Skin epidermis (tissue), 12 donors: ENCODE results near the gene ALMS1.
A peak's percentile ranks its signal among the peaks of the same experiment; 100 is the strongest.
"Not testable (repeated sequence)": the region's sequence is repeated elsewhere in the genome, so short reads cannot be mapped to it uniquely, and the experiment has no call there.

Source experiments
- H3K27ac ChIP-seq, 21 experiments: fragments of 200-600 bp; sonication (generic) in 11 of 21; one replicate each; pipeline ENCODE4 v1.5.0; 2020; ENCODE audit warnings: mild to moderate bottlenecking in 3 of 21, inconsistent platforms in 2 of 21, moderate library complexity in 2 of 21
- H3K4me3 ChIP-seq, 7 experiments: fragments of 200-600 bp; sonication (generic) in 2 of 7; one replicate each; pipeline ENCODE4 v1.5.0; 2020; ENCODE audit warnings: inconsistent platforms in 2 of 7, mild to moderate bottlenecking in 2 of 7, moderate library complexity in 1 of 7

Gene ALMS1, protein sequence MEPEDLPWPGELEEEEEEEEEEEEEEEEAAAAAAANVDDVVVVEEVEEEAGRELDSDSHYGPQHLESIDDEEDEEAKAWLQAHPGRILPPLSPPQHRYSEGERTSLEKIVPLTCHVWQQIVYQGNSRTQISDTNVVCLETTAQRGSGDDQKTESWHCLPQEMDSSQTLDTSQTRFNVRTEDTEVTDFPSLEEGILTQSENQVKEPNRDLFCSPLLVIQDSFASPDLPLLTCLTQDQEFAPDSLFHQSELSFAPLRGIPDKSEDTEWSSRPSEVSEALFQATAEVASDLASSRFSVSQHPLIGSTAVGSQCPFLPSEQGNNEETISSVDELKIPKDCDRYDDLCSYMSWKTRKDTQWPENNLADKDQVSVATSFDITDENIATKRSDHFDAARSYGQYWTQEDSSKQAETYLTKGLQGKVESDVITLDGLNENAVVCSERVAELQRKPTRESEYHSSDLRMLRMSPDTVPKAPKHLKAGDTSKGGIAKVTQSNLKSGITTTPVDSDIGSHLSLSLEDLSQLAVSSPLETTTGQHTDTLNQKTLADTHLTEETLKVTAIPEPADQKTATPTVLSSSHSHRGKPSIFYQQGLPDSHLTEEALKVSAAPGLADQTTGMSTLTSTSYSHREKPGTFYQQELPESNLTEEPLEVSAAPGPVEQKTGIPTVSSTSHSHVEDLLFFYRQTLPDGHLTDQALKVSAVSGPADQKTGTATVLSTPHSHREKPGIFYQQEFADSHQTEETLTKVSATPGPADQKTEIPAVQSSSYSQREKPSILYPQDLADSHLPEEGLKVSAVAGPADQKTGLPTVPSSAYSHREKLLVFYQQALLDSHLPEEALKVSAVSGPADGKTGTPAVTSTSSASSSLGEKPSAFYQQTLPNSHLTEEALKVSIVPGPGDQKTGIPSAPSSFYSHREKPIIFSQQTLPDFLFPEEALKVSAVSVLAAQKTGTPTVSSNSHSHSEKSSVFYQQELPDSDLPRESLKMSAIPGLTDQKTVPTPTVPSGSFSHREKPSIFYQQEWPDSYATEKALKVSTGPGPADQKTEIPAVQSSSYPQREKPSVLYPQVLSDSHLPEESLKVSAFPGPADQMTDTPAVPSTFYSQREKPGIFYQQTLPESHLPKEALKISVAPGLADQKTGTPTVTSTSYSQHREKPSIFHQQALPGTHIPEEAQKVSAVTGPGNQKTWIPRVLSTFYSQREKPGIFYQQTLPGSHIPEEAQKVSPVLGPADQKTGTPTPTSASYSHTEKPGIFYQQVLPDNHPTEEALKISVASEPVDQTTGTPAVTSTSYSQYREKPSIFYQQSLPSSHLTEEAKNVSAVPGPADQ (N-terminal part only)

DNA sequence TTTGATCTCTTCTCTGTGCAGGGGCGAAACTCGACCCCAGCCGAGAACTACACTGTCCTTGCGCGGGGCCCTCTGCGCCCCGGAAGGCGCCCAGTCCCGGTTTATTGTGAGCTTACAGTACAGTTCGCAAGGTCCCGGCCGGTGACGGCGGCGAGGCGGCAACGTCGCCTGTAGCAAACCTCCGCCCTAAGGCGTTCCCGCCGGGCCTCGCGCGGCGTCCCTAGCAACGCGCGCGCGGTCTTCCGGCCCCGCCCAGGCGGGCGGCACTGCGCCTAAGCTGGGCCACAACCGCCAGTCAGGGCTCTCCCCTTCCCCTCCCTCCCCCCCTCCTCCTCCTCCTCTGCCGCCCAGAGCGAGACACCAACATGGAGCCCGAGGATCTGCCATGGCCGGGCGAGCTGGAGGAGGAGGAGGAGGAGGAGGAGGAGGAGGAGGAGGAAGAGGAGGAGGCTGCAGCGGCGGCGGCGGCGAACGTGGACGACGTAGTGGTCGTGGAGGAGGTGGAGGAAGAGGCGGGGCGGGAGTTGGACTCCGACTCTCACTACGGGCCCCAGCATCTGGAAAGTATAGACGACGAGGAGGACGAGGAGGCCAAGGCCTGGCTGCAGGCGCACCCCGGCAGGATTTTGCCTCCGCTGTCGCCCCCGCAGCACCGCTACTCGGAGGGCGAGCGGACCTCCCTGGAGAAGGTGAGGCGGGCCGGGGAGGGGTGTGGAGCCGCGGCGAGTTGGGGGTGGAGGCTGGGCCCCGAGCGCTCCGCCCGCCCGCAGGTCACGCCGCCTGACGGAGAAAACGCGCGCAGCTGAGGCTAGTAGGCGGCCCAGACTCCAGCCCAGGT is at the start of gene ALMS1:
Gene ALMS1 (plus strand): TSS at position 333 of the 838 bp plus-strand sequence. CDS start 33 bp downstream, at position 366.
- Histone ChIP-seq H3K4me3 (peak within 1 kb of the TSS; percentile 57 to 90 (median 81)), H3K27ac (peak within 1 kb of the TSS; percentile 14 to 90 (median 82))

DNA sequence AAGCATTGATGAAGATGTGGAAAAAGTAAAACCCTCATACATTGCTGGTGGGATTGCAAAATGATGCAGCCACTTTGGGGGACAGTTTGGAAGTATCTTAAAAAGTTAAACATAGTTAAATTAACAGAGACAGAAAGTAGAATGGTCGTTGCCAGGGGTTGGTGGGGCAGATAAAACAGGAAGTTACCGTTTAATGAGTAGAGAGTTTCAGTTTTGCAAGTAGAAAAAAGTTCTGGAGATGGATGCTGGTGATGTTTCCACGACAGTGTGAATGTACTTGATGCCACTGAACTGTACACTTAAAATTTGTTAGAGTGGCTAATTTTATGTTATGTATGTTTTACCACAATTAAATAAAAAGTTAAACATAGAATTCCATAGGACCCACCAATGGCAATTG is 47.8 kb upstream of the ALMS1 start:
- Histone ChIP-seq H3K27ac (no peak overlapping the region), H3K4me3 (no peak overlapping the region)

DNA sequence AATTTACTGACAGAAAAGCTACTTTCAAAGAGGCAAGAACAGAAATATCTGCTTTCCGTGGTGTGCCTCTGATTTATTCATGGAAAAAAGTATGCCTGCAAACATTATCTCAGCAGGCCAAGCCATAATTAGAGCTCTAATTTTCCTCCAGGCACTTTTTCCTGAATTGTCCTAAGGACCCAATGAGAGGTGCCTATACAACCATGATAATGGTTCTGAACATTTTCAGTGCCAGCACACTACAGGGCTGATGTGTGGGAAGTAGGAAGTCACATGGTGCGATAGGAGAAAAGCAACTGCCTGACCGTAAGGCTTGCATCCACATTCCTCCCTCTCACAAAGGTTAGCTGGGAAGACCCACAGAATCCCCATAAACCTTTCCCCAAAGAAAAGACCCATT is 46.4 kb upstream of the ALMS1 start:
- Histone ChIP-seq H3K27ac (no peak overlapping the region), H3K4me3 (no peak overlapping the region)

DNA sequence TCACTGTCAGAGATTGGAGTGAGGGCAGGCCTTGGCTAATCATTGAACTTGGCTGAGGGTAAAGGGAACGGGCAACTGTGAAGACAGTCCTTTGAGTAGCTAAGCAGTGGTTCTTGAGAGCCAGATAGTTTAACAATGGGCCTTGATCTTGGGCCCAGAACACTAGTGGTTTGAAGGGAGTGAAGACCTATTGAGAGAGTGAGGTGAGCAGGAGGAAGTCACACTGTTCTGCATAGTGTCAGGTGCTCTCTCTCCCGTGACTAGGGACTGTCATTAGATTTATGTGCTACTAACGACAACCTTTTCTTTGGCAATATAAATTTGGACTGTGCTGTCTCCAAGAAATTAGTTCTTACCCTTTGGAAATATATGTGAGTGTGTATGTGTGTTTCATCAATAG is 44.6 kb upstream of the ALMS1 start:
- no peak overlapping the region for H3K27ac ChIP-seq
- no peak overlapping the region for H3K4me3 ChIP-seq

DNA sequence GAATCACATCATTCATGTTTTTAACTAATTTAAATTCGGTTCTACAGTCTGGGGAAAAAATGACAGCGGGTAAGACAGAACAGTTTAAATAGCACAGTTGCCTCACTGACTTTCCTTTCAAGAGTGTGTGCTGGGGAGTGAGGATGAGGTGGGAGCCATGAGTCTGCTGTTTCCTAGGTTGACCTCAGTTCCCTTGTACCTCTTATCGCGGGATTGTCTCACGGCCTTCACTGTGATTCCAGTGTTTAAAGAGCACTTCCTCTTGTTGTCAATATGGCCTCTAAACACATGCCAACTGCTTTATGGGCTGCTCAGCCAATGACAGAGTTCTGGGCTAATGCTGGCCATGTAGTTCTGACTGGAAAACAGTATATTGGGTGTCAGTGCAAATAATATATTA is 41.6 kb upstream of the ALMS1 start:
- H3K27ac ChIP-seq = no peak overlapping the region

DNA sequence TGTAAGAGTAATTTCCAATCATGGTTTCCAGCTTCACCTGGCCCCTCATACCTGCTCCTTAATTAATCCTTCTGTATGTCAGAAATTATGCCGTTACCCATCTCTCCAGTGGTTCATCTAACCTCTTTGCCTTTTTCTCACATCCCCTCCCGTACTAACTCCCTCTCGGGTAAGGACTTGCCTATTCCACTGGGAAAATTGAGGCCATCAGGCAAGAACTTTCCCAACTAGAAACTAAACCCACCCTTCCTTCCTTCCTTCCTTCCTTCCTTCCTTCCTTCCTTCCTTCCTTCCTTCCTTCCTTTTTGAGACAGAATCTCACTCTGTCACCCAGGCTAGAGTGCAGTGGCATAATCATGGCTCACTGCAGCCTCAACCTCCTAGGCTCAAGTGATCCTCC is 40.9 kb upstream of the ALMS1 start:
- not testable (repeated sequence) for H3K27ac ChIP-seq, H3K4me3 ChIP-seq

More for the DNA sequence above, 41.6 kb upstream of the ALMS1 start:
- no peak overlapping the region for H3K4me3 ChIP-seq

DNA sequence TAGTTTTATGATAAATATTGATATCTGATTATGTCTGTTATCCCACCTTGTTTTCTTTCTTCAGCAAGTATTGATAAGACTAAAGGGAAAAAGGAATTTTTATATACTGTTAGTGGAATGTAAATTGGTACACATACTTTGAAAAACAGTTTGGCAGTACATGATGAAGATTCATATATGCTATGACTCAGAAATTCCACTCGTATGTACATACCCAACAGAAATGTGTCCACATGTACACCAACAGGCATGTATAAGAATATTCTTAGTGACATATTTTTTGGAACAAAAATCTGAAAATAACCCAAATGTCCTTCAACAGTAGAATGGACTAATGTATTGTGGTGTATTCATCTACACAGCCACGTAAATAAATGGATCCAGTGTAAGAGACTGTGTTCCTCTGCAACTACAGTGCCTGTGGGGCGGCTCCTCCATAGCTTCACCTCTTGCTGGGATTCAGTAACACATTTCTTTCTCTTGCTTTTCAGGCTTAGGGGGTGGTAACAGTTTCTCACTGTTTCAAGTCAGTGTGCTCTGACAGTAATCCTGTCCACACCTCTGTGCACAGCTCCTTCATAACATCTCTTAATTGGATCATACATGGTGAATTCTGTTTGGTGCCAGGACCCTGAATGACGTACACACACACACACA is 35.5 kb upstream of the ALMS1 start:
- H3K27ac ChIP-seq = no peak overlapping the region
- no peak overlapping the region for H3K4me3 ChIP-seq

DNA sequence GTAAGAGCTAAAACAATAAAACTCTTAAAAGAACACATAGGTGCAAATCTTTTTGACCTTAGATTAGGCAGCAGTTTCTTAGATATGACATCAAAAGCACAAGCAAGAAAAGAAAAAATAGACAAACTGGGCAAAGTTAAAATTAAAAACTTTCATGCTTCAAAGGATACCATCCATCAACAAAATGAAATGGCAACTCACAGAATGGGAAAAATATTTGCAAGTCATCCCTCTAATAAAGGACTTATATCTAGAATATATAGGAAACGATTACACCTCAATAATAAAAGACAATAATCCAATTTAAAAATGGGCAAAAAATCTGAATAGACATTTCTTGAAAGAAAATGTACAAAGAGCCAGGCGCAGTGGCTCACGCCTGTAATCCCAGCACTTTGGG is 29.5 kb upstream of the ALMS1 start:
- Histone ChIP-seq H3K4me3 (no peak overlapping the region), H3K27ac (no peak overlapping the region)

DNA sequence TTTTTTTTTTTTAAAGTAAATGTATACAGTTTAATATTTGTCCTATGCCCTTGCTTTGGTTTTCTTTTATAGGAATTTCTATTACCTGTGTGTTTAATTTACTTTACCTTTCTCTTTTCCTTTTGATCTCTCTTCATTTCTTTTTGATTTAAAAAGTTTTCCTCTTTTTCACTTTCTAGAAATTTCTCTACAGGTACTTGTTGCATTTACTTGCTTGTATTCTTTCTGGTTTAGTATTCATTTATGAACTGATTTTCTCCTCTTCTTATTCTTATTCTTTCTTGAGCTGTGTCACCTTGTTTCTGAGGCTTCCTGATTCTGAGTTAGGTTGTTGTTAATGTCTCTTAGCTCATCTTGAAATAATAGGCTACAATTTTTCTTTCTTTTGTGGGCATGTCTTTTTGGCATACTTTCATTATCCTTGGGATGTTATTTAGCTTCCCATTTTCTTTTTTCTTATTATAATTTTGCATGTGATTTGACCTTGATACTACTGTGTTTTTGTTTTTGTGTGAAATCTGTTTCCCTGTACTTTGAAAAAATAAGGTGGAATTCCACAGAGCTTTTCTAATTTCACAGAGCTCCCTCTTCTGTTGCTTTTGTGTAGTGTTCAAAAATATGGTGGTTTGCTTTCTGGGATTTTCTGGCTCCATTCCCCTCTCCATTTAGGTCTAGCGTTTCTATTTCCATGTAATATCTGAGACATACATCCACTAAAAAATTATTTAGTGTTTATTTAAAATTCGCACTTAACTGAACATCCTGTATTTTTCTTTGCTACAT is 25.5 kb upstream of the ALMS1 start:
- H3K27ac ChIP-seq = no peak overlapping the region
- no peak overlapping the region for H3K4me3 ChIP-seq

DNA sequence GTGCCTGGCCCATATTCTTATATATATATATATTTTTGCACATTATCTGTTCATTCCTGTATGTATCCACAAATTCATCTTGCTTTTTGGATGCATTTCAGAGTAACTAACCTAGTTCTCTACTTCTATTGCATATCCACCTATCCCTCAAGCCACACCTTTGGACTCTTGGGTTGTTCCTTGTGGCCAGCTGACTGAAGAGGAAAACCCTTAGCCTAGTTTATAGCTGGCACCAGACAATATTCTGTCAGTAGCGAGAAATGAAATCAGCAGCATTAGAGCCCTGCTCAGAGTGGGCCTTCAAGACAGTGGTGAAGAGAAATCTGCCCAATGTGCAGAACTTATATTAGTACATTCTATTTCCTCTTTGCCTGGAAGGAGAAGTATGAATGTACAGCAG is 19.6 kb upstream of the ALMS1 start:
- H3K4me3 ChIP-seq = no peak overlapping the region

DNA sequence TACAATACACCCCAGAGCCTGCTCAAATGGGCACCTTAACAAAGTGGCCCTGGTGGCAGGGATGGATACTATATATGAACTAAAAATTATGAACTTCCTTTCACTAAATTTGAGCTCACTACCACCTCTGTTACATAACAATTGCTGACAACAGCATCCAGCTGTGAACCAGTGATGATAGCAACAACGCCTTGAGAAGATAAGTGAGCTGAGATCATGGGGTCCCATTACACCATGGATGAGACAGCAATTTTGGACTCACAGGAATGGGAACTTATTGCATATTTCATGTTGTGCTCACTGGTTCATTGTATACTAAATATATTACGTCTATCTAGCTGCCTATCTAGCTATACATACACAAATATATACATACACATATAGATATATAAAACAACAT is 16.9 kb upstream of the ALMS1 start:
- H3K4me3 ChIP-seq = no peak overlapping the region
- no peak overlapping the region for H3K27ac ChIP-seq

More for the DNA sequence above, 19.6 kb upstream of the ALMS1 start:
- no peak overlapping the region for H3K27ac ChIP-seq

DNA sequence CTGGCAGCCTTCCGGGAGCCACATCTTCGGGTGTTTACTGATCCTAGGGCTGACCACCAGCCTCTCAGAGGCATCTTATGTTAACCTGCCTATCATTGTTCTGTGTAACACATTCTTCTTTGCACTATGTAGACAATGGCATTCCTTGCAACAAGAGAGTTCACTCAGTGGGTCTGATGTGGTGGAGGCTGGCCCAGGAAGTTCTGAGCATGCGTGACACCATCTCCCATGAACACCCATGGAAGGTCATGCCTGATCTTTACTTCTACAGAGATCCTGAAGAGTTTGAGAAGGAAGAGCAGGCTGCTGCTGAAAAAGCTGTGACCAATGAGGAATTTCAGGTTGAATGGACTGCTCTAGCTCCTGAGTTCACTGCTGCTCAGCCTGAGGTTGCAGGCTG is 15.3 kb upstream of the ALMS1 start:
- no peak overlapping the region for H3K4me3 ChIP-seq

DNA sequence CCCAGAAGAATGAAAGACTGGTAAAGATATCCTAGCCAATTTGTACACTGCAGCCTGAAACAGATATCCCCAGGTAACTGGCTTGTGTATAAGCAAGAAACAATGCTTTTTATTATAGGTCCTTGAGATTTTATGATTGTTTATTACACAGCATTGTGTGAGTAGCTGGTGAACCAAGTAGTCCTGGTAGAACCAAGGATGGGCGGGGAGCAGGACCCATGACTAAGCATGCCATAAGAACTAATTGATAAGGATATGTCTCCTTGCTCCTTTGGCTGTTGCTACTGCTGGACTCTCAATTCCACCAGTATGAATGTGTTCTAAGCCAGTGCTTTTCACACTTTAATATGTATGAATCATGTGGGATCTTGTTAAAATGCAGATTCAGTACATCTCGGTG is 12.3 kb upstream of the ALMS1 start:
- no peak overlapping the region for H3K4me3 ChIP-seq
- H3K27ac ChIP-seq = no peak overlapping the region

More for the DNA sequence above, 15.3 kb upstream of the ALMS1 start:
- H3K27ac ChIP-seq = no peak overlapping the region

DNA sequence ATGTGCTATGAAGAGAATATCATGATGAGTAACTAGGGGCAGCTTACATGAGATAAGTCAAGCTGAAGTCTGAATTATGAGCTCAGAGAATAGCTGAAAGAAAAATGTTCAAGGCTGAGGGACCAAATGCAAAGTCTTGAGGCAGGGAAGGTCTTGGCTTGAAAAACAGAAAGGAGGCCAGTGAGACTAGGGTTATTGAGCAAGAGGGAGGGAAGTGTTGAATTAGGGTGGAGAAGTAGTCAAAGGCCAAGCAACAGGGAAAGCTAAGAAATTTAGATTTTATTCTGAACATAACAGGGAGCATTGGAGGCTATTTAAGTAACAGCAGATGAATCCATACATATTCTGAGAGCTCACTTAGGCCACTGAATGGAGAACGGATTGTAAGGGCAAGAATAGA is 11.4 kb upstream of the ALMS1 start:
- no peak overlapping the region for H3K4me3 ChIP-seq
- no peak overlapping the region for H3K27ac ChIP-seq

DNA sequence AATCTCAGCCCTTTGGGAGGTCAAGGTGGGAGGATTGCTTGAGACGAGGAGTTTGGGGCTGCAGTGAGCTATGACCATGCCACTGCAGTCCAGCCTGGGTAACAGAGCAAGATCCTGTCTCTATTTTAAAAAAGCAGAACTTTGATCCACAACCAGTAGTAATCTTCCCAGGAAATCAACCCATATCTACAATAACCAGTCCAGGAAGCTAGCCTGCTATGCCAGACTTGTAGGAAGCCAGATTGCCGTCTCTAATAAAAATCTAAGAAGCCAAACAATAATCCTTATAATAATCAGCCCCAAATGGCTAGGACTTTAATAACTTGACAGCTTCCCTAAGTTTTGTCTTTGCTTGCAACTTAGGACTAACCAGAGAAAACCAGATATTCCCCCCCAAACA is 9.0 kb upstream of the ALMS1 start:
- Histone ChIP-seq H3K27ac (no peak overlapping the region), H3K4me3 (no peak overlapping the region)

DNA sequence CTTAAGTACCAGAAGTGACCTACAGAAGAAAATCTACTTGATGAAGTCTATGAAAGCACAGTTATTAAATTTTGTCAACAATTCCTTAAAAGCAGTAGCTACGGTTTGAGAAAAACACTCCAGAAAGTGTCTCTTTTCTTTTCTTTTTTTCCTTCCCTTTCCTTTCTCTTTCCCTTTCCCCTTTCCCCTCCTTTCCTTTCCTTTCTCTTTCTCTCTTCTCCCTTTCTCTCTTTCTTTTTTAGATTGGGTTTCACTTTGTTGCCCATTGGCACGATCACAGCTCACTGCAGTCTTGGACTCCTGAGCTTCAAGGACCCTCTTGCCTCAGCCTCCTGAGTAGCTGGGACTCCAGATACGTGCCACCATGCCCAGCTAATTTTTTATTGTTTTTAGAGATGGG is 2.6 kb upstream of the ALMS1 start:
- H3K4me3 ChIP-seq = no peak overlapping the region

DNA sequence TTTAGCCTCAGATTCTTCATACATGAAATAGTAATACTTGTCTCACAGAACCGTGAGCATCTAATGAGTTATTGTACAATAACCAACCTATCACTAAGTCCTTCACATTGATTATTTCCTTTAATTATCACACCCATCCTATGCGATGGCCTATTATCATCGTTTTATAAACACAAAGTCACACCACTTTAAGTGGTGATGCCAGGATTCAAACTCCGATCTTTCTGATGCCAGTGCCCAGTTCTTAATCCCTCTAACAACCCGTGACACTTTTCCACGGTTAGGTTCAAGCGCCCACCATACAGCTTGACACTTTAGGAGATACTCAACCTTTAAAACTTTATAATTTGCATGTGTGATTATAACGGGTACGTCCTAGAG is 523 bp upstream of the ALMS1 start:
- Histone ChIP-seq H3K27ac (peak overlapping the region in 19 of 21 experiments; percentile 55 to 90 (median 83)), H3K4me3 (peak overlapping the region; percentile 57 to 90 (median 81))

More for the DNA sequence above, 2.6 kb upstream of the ALMS1 start:
- H3K27ac ChIP-seq = no peak overlapping the region
